SK-N-SH (cell line): ENCODE measurements around the gene TRIM51G.
"Not testable (repeated sequence)": the region's sequence is repeated elsewhere in the genome, so short reads cannot be mapped to it uniquely, and the experiment has no call there.

Source experiments
- CHD2 ChIP-seq: fragments of 150-350 bp; IDR thresholded peaks from 2 replicates; pipeline ENCODE4 v1.6.1; 2018; ENCODE audit warnings: low read length; ENCODE audit not compliant: partially characterized antibody
- EP300 ChIP-seq, 2 experiments: IDR thresholded peaks; 2 replicates each; pipeline versions ENCODE4 v1.4.0 to v1.6.1; 2012; ENCODE audit warnings: borderline replicate concordance in 1 of 2, low read depth in 1 of 2, low read length in 1 of 2
- GATA2 ChIP-seq: sonication (generic); formaldehyde crosslinking; IDR thresholded peaks from 2 replicates; pipeline ENCODE4 v1.5.0; 2020; ENCODE audit warnings: mild to moderate bottlenecking, missing genetic modification reagents
- RCOR1 ChIP-seq: fragments of 150-350 bp; IDR thresholded peaks from 2 replicates; pipeline ENCODE4 v1.6.1; 2017; ENCODE audit warnings: antibody characterized with exemption, low read length
- RFX5 ChIP-seq: IDR thresholded peaks from 2 replicates; pipeline ENCODE4 v1.6.1; 2012; ENCODE audit warnings: mild to moderate bottlenecking, improper control_type of control experiment, low read length
- RXRA ChIP-seq: IDR thresholded peaks from 2 replicates; pipeline ENCODE4 v1.4.0; 2012; ENCODE audit warnings: low read depth, mild to moderate bottlenecking, borderline replicate concordance
- SMC3 ChIP-seq: IDR thresholded peaks from 2 replicates; pipeline ENCODE4 v1.6.1; 2012; ENCODE audit warnings: low read depth, low read length, improper control_type of control experiment
- TAF1 ChIP-seq: IDR thresholded peaks from 2 replicates; pipeline ENCODE4 v1.6.1; 2012; ENCODE audit warnings: low read depth, mild to moderate bottlenecking, low read length, moderate library complexity, borderline replicate concordance
- TCF12 ChIP-seq: IDR thresholded peaks from 2 replicates; pipeline ENCODE4 v1.4.0; 2012
- TF ChIP-seq, protein P1 (sequence below): IDR thresholded peaks from 2 replicates; pipeline ENCODE4 v1.4.0; 2012; ENCODE audit warnings: low read depth, borderline replicate concordance
- TF ChIP-seq, protein P2 (sequence below): IDR thresholded peaks from 2 replicates; pipeline ENCODE4 v1.4.0; 2012; ENCODE audit warnings: low read depth, borderline replicate concordance
- TF ChIP-seq, protein P3 (sequence below): IDR thresholded peaks from 2 replicates; pipeline ENCODE4 v1.4.0; 2012; ENCODE audit warnings: low read depth
- TF ChIP-seq, protein P4 (sequence below): fragments of 200-600 bp; sonication (generic); IDR thresholded peaks from 2 replicates; pipeline ENCODE4 v1.6.1; 2017; ENCODE audit warnings: antibody characterized with exemption, mild to moderate bottlenecking, moderate library complexity
- TF ChIP-seq, protein P5 (sequence below): IDR thresholded peaks from 2 replicates; pipeline ENCODE4; 2012

DNA sequence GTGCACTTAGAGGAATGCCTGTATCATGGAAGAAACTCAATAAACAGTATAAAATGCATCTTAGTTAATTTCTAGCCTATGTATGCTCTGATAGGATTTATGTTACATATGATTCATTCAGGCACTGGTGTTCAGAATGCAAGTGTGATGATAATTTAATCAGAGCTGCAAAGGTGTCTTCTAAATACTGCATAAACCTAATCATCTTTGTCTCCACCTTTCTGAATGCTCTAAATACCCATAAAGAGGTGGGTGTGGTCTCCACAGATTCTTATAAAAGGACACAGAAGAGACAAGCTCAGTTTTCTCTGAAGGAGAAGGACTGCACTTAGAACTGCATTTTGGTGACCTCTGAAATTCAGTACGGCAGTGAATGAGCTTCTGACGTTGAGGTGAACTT is 44.8 kb upstream of the TRIM51G start, which contains the start of gene TRIM49B:
- TF ChIP-seq, protein P1, sequence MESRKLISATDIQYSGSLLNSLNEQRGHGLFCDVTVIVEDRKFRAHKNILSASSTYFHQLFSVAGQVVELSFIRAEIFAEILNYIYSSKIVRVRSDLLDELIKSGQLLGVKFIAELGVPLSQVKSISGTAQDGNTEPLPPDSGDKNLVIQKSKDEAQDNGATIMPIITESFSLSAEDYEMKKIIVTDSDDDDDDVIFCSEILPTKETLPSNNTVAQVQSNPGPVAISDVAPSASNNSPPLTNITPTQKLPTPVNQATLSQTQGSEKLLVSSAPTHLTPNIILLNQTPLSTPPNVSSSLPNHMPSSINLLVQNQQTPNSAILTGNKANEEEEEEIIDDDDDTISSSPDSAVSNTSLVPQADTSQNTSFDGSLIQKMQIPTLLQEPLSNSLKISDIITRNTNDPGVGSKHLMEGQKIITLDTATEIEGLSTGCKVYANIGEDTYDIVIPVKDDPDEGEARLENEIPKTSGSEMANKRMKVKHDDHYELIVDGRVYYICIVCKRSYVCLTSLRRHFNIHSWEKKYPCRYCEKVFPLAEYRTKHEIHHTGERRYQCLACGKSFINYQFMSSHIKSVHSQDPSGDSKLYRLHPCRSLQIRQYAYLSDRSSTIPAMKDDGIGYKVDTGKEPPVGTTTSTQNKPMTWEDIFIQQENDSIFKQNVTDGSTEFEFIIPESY, result not testable (repeated sequence)
- TF ChIP-seq TCF12; RCOR1; SMC3; TAF1; CHD2; GATA2 (CRISPR knock-in tag); RXRA; RFX5; EP300 (IDR thresholded peaks at IDR 0.05; ENCODE audit: borderline replicate concordance in 1 of 2, low read depth in 1 of 2, low read length in 1 of 2): not testable (repeated sequence)
- TF ChIP-seq, protein P2, sequence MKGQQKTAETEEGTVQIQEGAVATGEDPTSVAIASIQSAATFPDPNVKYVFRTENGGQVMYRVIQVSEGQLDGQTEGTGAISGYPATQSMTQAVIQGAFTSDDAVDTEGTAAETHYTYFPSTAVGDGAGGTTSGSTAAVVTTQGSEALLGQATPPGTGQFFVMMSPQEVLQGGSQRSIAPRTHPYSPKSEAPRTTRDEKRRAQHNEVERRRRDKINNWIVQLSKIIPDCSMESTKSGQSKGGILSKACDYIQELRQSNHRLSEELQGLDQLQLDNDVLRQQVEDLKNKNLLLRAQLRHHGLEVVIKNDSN, result not testable (repeated sequence)
- TF ChIP-seq, protein P3, sequence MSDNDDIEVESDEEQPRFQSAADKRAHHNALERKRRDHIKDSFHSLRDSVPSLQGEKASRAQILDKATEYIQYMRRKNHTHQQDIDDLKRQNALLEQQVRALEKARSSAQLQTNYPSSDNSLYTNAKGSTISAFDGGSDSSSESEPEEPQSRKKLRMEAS, result not testable (repeated sequence)
- TF ChIP-seq, protein P4, sequence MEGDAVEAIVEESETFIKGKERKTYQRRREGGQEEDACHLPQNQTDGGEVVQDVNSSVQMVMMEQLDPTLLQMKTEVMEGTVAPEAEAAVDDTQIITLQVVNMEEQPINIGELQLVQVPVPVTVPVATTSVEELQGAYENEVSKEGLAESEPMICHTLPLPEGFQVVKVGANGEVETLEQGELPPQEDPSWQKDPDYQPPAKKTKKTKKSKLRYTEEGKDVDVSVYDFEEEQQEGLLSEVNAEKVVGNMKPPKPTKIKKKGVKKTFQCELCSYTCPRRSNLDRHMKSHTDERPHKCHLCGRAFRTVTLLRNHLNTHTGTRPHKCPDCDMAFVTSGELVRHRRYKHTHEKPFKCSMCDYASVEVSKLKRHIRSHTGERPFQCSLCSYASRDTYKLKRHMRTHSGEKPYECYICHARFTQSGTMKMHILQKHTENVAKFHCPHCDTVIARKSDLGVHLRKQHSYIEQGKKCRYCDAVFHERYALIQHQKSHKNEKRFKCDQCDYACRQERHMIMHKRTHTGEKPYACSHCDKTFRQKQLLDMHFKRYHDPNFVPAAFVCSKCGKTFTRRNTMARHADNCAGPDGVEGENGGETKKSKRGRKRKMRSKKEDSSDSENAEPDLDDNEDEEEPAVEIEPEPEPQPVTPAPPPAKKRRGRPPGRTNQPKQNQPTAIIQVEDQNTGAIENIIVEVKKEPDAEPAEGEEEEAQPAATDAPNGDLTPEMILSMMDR, result not testable (repeated sequence)
- TF ChIP-seq, protein P5, sequence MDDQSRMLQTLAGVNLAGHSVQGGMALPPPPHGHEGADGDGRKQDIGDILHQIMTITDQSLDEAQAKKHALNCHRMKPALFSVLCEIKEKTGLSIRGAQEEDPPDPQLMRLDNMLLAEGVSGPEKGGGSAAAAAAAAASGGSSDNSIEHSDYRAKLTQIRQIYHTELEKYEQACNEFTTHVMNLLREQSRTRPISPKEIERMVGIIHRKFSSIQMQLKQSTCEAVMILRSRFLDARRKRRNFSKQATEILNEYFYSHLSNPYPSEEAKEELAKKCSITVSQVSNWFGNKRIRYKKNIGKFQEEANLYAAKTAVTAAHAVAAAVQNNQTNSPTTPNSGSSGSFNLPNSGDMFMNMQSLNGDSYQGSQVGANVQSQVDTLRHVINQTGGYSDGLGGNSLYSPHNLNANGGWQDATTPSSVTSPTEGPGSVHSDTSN, result not testable (repeated sequence)
